A673 (cell line): ENCODE measurements around the gene ARHGEF4. TPM values are rescaled to one million over a fixed set of nuclear protein-coding genes. Genes with fewer than 3 reads are reported as not detected.

ENCODE experiments used
- BruUV-seq: library from RNA; stranded (reverse); fragments of 400-500 nt; replicated peaks from 2 replicates; lab custom pipeline; 2021; lab: Mats Ljungman, UMichigan
- CTCF ChIA-PET: fragments of 300-600 bp; sonication (Branson Sonifier 250); formaldehyde crosslinking; loops from one replicate; lab custom pipeline; 2022; ENCODE audit warnings: antibody characterized with exemption; lab: Charles Lee
- POLR2A ChIA-PET: fragments of 300-600 bp; sonication (Branson Sonifier 250); formaldehyde crosslinking; loops from one replicate; lab custom pipeline; 2022; ENCODE audit warnings: antibody characterized with exemption; ENCODE audit not compliant: low non-redundant PET; lab: Charles Lee
- DNase-seq: peaks from one replicate; pipeline ENCODE4 v3.0.0-alpha.2; 2015; ENCODE audit warnings: low spot score
- H3K27ac ChIP-seq: fragments of 200-600 bp; sonication (generic); 2 replicates; pipeline ENCODE4 v1.5.1; 2016; ENCODE audit warnings: mixed run types, low read depth, mild to moderate bottlenecking, mixed read lengths, antibody characterized with exemption, low read length; ENCODE audit not compliant: poor library complexity, severe bottlenecking
- H3K27me3 ChIP-seq: fragments of 200-600 bp; sonication (generic); replicated peaks from 2 replicates; pipeline ENCODE4 v1.6.1; 2017; ENCODE audit warnings: mixed run types, low read depth, mild to moderate bottlenecking, mixed read lengths, antibody characterized with exemption, low read length; ENCODE audit not compliant: insufficient read depth, poor library complexity
- H3K36me3 ChIP-seq: fragments of 200-600 bp; sonication (generic); 2 replicates; pipeline ENCODE4 v1.6.1; 2016; ENCODE audit warnings: mixed run types, mild to moderate bottlenecking, mixed read lengths, antibody characterized with exemption, low read length; ENCODE audit not compliant: insufficient read depth, poor library complexity, severe bottlenecking
- H3K4me1 ChIP-seq: fragments of 200-600 bp; sonication (generic); 2 replicates; pipeline ENCODE4 v1.6.1; 2017; ENCODE audit warnings: mixed run types, mild to moderate bottlenecking, mixed read lengths, antibody characterized with exemption, low read length; ENCODE audit not compliant: insufficient read depth, poor library complexity, severe bottlenecking
- H3K4me3 ChIP-seq: fragments of 200-600 bp; sonication (generic); 2 replicates; pipeline ENCODE4 v1.5.1; 2016; ENCODE audit warnings: low read depth, mixed run types, mild to moderate bottlenecking, mixed read lengths, low read length; ENCODE audit not compliant: poor library complexity, severe bottlenecking
- H3K9me3 ChIP-seq: fragments of 200-600 bp; sonication (generic); 2 replicates; pipeline ENCODE4 v1.6.1; 2016; ENCODE audit warnings: mixed run types, low read depth, mild to moderate bottlenecking, mixed read lengths, antibody characterized with exemption, low read length; ENCODE audit not compliant: poor library complexity, severe bottlenecking
- EZH2 ChIP-seq: fragments of 200-600 bp; sonication (generic); IDR thresholded peaks from 2 replicates; pipeline ENCODE4 v1.6.1; 2017; ENCODE audit warnings: borderline replicate concordance, low read depth, mild to moderate bottlenecking, mixed read lengths, antibody characterized with exemption, low read length; ENCODE audit not compliant: poor library complexity, severe bottlenecking
- intact Hi-C: fragments of 100-400 bp; cut with micrococcal nuclease; formaldehyde crosslinking; loops from one replicate; pipeline ENCODE4 v1.10.0; 2022; ENCODE audit not compliant: unreplicated experiment
- total RNA-seq: library from RNA; stranded (reverse); gene quantifications from 2 replicates; pipeline ENCODE4 v1.2.3, GENCODE V29; 2021
- TF ChIP-seq, protein P1 (sequence below): fragments of 300-800, 200-600 bp; sonication (generic); conservative IDR thresholded peaks from 2 replicates; pipeline ENCODE4 v1.5.1; 2017; ENCODE audit warnings: low read depth, mild to moderate bottlenecking, antibody characterized with exemption, low read length, moderate library complexity, mixed read lengths

The ARHGEF4 gene
- total RNA-seq, 1 experiment from 2014 or later = 2.1 TPM

DNA sequence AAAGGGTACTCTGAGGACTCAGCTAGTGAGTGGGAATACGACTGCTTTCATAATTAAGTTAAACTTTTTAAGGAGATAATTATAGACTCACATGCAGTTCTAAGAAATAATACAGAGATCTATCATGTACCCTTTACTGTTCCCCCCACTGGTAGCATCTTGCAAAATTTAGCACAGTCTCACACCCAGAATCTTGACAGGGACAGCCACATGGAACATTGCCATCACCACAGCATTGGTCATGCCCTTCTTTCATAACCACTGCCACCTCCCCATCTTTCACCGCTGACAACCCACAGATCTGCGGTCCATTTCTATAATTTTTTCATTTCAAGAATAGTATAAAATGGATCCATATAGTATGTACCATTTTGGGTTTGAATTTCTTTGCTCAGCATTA, 37.8 kb downstream of the ARHGEF4 start:
- no peak for TF ChIP-seq EZH2
- H3K27me3 ChIP-seq = no peaks in the 10 kb centered on the region
- H3K4me3 ChIP-seq = no peak overlapping the region
- H3K4me1 ChIP-seq = no peaks in the 10 kb centered on the region
- no peak for DNase-seq
- intact Hi-C loops = no loop called here
- H3K27ac ChIP-seq = no peak overlapping the region
- no peaks in the 10 kb centered on the region for H3K36me3 ChIP-seq
- BruUV-seq = no TSS peak
- H3K9me3 ChIP-seq = no peaks in the 10 kb centered on the region
- CTCF ChIA-PET = interaction anchor here (3.4 kb wide), 1 partner anchor 76 kb away, joined by 40 read pairs; no protein-coding TSS in a partner anchor
- POLR2A ChIA-PET = no interaction called here

DNA sequence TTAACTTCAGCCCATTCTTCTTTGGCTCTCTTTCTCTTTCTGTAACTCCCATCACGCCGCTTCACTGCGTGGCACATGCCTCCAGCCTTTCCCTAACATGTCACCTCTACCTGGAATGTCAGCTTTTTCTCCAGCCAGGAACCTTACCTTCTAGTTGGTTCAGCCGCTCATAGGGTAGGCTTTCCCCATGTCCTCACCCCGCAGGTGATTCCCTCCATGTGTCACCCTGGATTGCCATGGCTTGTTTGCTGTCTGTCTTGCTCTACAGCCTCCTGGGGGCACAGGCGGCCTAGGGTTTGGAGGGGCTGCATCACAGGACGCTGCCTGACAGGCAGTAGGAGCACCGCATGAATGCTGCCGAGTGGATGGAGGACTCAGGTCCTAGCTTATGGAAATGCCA, 39.2 kb downstream of the ARHGEF4 start:
- TF ChIP-seq EZH2 = no peak
- TF ChIP-seq, protein P1, sequence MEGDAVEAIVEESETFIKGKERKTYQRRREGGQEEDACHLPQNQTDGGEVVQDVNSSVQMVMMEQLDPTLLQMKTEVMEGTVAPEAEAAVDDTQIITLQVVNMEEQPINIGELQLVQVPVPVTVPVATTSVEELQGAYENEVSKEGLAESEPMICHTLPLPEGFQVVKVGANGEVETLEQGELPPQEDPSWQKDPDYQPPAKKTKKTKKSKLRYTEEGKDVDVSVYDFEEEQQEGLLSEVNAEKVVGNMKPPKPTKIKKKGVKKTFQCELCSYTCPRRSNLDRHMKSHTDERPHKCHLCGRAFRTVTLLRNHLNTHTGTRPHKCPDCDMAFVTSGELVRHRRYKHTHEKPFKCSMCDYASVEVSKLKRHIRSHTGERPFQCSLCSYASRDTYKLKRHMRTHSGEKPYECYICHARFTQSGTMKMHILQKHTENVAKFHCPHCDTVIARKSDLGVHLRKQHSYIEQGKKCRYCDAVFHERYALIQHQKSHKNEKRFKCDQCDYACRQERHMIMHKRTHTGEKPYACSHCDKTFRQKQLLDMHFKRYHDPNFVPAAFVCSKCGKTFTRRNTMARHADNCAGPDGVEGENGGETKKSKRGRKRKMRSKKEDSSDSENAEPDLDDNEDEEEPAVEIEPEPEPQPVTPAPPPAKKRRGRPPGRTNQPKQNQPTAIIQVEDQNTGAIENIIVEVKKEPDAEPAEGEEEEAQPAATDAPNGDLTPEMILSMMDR = no peak
- ChIA-PET POLR2A (no interaction called here), CTCF (interaction anchor here (1.0 kb wide), 1 partner anchor 78 kb away, joined by 3 read pairs; no protein-coding TSS in a partner anchor)
- no peaks in the 10 kb centered on the region for H3K36me3 ChIP-seq
- H3K27ac ChIP-seq = no peak overlapping the region
- H3K4me3 ChIP-seq = no peak overlapping the region
- intact Hi-C loops = no loop called here
- no TSS peak for BruUV-seq
- H3K27me3 ChIP-seq = no peaks in the 10 kb centered on the region
- no peaks in the 10 kb centered on the region for H3K9me3 ChIP-seq
- no peaks in the 10 kb centered on the region for H3K4me1 ChIP-seq
- DNase-seq = no peak

DNA sequence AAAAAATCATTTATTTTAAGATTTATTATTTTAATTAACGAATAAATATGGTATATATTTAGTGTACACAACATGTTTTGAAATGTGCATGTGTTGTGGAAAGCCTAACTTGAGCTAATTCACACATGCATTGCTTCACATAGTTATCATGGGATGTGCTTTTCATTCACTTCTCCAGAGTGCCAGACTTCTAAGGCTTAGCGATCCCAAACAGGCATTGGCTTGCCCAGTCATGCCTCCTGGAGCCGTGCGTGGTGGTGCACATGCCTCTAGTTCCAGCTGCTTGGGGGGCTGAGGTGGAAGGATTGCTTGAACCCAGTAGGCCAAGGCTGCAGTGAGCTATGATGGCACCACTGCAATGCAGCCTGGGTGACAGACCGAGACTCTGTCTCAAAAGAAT, 40.5 kb downstream of the ARHGEF4 start:
- no peak overlapping the region for H3K4me3 ChIP-seq
- H3K27me3 ChIP-seq = no peaks in the 10 kb centered on the region
- TF ChIP-seq, protein P1 = no peak
- TF ChIP-seq EZH2 = no peak
- ChIA-PET CTCF (no interaction called here), POLR2A (no interaction called here)
- no peaks in the 10 kb centered on the region for H3K9me3 ChIP-seq
- intact Hi-C loops = no loop called here
- no peak overlapping the region for H3K27ac ChIP-seq
- BruUV-seq = no TSS peak
- H3K36me3 ChIP-seq = no peaks in the 10 kb centered on the region
- no peaks in the 10 kb centered on the region for H3K4me1 ChIP-seq
- DNase-seq = no peak

DNA sequence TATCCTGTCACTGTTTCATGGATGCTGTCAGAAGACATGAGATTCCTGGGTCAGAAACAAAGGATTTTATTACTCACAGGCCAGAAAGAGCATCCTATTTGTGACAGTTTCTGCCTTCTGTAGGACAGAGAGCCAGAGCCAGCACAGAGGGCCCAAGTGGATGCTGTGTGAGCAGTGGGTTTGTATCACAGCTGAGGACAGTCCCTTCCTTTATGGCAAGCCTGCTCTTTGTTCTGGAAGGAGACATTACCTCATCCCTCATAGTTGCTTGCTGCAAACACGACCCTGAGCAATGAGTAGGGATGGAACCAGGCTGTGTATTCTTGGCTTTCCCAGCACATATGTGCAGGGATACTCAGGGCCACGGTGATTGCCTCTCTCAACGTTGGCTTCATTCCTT, 41.6 kb downstream of the ARHGEF4 start:
- no TSS peak for BruUV-seq
- CTCF ChIA-PET = no interaction called here
- no peak for DNase-seq
- intact Hi-C loops = no loop called here
- H3K4me1 ChIP-seq = no peaks in the 10 kb centered on the region
- H3K4me3 ChIP-seq = no peak overlapping the region
- H3K36me3 ChIP-seq = no peaks in the 10 kb centered on the region
- H3K9me3 ChIP-seq = no peaks in the 10 kb centered on the region
- POLR2A ChIA-PET = no interaction called here
- no peaks in the 10 kb centered on the region for H3K27me3 ChIP-seq
- H3K27ac ChIP-seq = no peak overlapping the region
- TF ChIP-seq, protein P1 = no peak
- TF ChIP-seq EZH2 = no peak
